BE2C (cell line): ENCODE results near the gene CPA5.

Experiments used
- DNase-seq: peaks from one replicate; pipeline ENCODE4 v3.0.0-alpha.2; 2020
- H3K27me3 ChIP-seq: fragments of 250-450 bp; sonication (Bioruptor Pico); 2 replicates; pipeline ENCODE4 v1.5.1; 2020; ENCODE audit warnings: mild to moderate bottlenecking
- H3K36me3 ChIP-seq: fragments of 250-450 bp; sonication (Bioruptor Pico); 2 replicates; pipeline ENCODE4 v1.5.1; 2020; ENCODE audit warnings: mild to moderate bottlenecking
- H3K4me1 ChIP-seq: fragments of 250-450 bp; sonication (Bioruptor Pico); 2 replicates; pipeline ENCODE4 v1.5.1; 2020
- H3K4me3 ChIP-seq: 2 replicates; pipeline ENCODE4 v1.5.1; 2011; ENCODE audit warnings: low read depth, low read length
- H3K9me3 ChIP-seq: fragments of 250-450 bp; sonication (Bioruptor Pico); 2 replicates; pipeline ENCODE4 v1.5.1; 2020
- TF ChIP-seq, protein P1 (sequence below): IDR thresholded peaks from 2 replicates; pipeline ENCODE4 v1.5.1; 2012; ENCODE audit warnings: mild to moderate bottlenecking, low read depth, low read length

CPA5 gene

DNA sequence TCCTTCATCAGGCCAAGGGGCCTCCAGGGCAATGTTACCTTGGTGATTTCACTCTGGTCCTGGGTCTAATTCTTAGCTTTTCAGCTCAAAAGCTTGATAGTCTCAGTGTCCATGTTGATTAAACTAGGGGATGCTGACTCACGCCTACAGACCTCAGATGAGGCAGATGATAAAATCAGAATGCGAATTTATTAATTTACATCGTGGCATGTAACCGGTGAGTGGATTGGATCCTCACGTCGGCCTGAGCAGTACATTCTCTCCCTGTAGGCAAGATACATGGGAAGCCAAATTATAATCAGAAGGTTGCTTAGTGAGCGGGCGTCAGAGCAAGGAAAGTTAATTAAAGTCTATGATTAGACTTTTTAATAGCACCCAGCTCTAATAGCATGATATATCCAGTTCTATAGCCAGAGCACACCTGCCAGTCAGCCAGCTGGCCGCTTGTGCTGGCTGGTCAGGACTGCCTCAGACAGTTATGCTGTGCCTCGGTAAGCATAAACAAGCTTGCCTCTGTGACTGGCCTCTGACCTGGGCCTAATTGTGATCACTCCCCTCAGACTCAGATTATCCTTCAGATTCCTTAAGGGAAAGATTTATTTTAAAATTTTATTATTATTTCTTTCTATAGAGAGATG lies 20.2 kb upstream of the CPA5 start:
- TF ChIP-seq, protein P1, sequence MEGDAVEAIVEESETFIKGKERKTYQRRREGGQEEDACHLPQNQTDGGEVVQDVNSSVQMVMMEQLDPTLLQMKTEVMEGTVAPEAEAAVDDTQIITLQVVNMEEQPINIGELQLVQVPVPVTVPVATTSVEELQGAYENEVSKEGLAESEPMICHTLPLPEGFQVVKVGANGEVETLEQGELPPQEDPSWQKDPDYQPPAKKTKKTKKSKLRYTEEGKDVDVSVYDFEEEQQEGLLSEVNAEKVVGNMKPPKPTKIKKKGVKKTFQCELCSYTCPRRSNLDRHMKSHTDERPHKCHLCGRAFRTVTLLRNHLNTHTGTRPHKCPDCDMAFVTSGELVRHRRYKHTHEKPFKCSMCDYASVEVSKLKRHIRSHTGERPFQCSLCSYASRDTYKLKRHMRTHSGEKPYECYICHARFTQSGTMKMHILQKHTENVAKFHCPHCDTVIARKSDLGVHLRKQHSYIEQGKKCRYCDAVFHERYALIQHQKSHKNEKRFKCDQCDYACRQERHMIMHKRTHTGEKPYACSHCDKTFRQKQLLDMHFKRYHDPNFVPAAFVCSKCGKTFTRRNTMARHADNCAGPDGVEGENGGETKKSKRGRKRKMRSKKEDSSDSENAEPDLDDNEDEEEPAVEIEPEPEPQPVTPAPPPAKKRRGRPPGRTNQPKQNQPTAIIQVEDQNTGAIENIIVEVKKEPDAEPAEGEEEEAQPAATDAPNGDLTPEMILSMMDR, result no peak
- H3K4me1 ChIP-seq, result peaks cover 3% of the 10 kb centered on the region; the same call in 1 of the 2 replicates
- H3K4me3 ChIP-seq, result no peak overlapping the region
- no peaks in the 10 kb centered on the region for H3K36me3 ChIP-seq
- no peaks in the 10 kb centered on the region for H3K9me3 ChIP-seq
- H3K27me3 ChIP-seq, result no peaks in the 10 kb centered on the region
- DNase-seq, result no peak

DNA sequence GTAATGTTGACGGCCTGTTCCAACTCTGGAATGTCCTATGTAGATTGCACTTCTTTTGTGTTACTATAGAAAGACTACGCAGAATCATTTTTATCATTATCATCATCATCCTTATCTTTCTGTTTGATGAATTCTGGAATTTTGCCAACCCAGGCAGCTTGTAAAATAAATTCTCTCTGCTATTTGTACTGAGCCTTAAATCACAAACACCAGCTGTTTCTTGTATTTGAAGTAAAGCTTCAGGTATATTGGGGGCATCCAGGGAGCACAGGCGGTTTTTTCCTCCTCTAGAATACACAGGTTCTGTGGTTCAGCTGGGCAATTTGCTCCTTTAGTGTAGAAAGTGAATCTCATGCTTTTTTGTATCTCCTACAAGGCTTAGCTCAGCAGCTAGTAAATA lies 14.9 kb upstream of the CPA5 start:
- Histone ChIP-seq H3K27me3 (no peaks in the 10 kb centered on the region), H3K36me3 (no peaks in the 10 kb centered on the region), H3K9me3 (no peaks in the 10 kb centered on the region), H3K4me1 (peaks cover 3% of the 10 kb centered on the region), H3K4me3 (no peak overlapping the region)
- DNase-seq, result no peak
- TF ChIP-seq, protein P1, result no peak

DNA sequence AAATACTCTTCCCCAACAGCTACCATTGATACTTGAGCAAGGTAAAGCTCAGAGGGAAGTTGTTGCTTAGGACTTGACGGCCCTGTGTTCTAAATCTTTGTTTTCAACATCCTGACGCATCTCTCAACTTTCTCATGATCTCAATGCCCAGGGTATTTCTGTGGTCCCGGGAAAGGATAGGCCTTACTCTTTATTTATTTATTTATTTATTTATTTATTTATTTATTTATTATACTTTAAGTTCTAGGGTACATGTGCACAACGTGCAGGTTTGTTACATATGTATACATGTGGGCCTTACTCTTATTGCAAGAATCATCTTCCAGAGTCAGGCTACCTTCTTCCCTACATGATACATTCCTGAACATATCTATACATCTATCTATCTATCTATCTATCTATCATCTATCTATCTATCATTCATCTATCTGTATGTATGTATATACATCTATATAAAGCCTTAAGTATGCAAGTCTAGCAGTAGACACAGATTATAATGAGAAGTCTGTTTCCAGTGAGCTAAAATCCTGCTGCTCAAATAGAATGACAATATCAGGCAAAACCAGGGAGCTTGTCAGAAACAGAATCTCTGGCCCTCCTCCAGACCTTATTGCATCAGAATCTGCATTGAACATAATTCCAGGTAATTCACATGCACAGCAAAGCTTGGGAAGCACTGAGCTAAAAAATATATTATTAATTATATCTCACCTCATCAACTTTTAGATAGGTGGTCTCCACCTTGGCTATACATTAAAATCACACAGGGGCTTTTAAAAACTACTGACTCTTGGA lies 12.2 kb upstream of the CPA5 start:
- H3K27me3 ChIP-seq, result no peaks in the 10 kb centered on the region
- no peak overlapping the region for H3K4me3 ChIP-seq
- no peaks in the 10 kb centered on the region for H3K9me3 ChIP-seq
- TF ChIP-seq, protein P1, result no peak
- no peaks in the 10 kb centered on the region; the same call in 1 of the 2 replicates for H3K4me1 ChIP-seq
- DNase-seq, result no peak
- no peaks in the 10 kb centered on the region for H3K36me3 ChIP-seq

DNA sequence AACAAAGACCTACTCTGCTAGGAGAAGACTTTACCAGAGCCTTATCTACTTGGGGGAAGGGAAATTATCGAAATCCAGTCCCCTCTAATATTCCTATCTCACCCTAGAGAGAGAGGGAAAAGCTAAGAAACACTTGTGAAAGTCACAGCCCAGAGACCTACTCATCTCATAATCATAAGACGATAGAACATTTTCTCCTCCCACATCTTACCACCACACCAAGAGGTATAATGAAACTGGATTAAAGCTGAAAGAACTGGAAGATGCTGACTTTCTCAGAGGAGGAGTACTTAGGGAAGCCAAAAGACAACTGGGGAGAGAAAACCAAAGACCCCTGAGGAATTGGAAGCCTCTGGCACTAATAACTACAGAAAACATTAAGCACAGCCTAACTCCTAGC lies 10.8 kb upstream of the CPA5 start:
- Histone ChIP-seq H3K9me3 (no peaks in the 10 kb centered on the region), H3K4me3 (no peak overlapping the region), H3K36me3 (no peaks in the 10 kb centered on the region), H3K4me1 (no peaks in the 10 kb centered on the region; the same call in 1 of the 2 replicates), H3K27me3 (no peaks in the 10 kb centered on the region)
- TF ChIP-seq, protein P1, result no peak
- DNase-seq, result no peak

DNA sequence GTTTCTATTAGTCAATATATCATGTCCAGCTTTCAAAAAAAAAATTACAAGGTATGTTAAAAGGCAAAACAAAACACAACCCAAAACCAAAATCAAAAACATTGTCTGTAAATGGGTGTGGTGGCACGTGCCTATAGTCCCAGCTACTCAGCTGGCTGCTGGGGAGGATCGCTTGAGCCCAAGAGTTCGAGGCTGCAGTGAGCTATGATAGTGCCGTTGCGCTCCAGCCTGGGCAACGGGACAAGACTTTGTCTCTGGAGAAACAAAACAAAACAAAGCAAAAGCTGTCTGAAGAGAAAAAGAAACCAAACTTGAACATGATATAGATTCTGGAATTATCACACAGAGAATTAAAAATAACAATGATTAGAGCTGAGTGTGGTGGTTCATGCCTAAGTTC lies 10.3 kb upstream of the CPA5 start:
- no peak for DNase-seq
- H3K36me3 ChIP-seq, result no peaks in the 10 kb centered on the region
- H3K9me3 ChIP-seq, result no peaks in the 10 kb centered on the region
- TF ChIP-seq, protein P1, result no peak
- no peaks in the 10 kb centered on the region for H3K27me3 ChIP-seq
- H3K4me3 ChIP-seq, result no peak overlapping the region
- no peaks in the 10 kb centered on the region; the same call in 1 of the 2 replicates for H3K4me1 ChIP-seq

DNA sequence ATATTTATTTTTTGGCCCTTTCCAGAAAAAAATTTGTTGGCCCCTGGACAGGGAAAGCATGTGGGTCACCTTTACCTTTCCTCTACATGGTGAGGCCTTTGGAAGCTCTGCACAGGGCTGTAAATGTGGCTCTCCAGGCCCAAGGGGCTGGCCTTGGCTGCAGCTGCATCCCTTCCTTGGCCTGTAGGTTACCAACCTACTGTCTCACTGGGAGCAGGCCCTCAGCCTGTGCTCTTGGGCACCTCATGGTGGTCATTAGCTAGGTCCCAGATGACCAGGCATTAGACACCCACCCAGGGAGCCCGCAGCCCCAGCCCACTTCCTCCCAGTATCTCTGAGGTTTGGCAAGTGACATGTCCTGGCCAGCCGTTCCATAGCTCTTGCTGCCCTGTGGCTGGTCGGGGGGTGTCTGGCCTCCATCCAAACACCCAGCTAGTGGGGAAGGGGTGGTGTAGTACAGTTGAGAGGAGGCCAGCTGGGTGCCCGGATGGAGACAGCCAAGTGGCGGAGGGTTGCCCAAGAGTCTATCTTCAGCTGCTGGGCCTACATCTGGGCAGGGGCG lies 7.1 kb upstream of the CPA5 start:
- DNase-seq, result no peak
- no peak overlapping the region for H3K4me3 ChIP-seq
- H3K27me3 ChIP-seq, result no peaks in the 10 kb centered on the region
- H3K4me1 ChIP-seq, result no peaks in the 10 kb centered on the region
- no peaks in the 10 kb centered on the region for H3K9me3 ChIP-seq
- no peaks in the 10 kb centered on the region for H3K36me3 ChIP-seq
- TF ChIP-seq, protein P1, result no peak
